K562 (cell line): ENCODE data around the gene TSEN54. TPM values are rescaled to one million over a fixed set of nuclear protein-coding genes. Genes with fewer than 3 reads are reported as not detected.

ENCODE experiments used
- DDX20 ChIP-seq: fragments of 450-650 bp; IDR thresholded peaks from 2 replicates; pipeline ENCODE4 v1.6.1; 2016; ENCODE audit warnings: missing genetic modification characterization, low read depth, mild to moderate bottlenecking, missing compliant biosample characterization, moderate library complexity
- E2F1 ChIP-seq: sonication (generic); formaldehyde crosslinking; IDR thresholded peaks from 2 replicates; pipeline ENCODE4 v1.8.1; 2023; ENCODE audit warnings: mild to moderate bottlenecking, missing genetic modification reagents, moderate library complexity
- E2F3 ChIP-seq: fragments of 250-450 bp; sonication (Bioruptor Pico); IDR thresholded peaks from 2 replicates; pipeline ENCODE4 v1.4.0; 2020; ENCODE audit warnings: mild to moderate bottlenecking
- FOSL1 ChIP-seq: fragments of 200-800 bp; sonication (Bioruptor generic); conservative IDR thresholded peaks from 2 replicates; pipeline ENCODE4 v1.6.1; 2016; ENCODE audit warnings: missing genetic modification characterization, missing compliant biosample characterization
- FOXJ2 ChIP-seq: fragments of 200-800 bp; sonication (Bioruptor generic); IDR thresholded peaks from 2 replicates; pipeline ENCODE4 v1.6.1; 2016; ENCODE audit warnings: missing genetic modification characterization, missing compliant biosample characterization
- FOXK2 ChIP-seq, 2 experiments: fragments of 450-650 bp; IDR thresholded peaks in 1 of 2; conservative IDR thresholded peaks in 1 of 2; 2 replicates each; pipeline ENCODE4 v1.6.1; 2016; ENCODE audit warnings: low read depth in 2 of 2, mild to moderate bottlenecking in 1 of 2
- GABPB1 ChIP-seq: sonication (generic); formaldehyde crosslinking; IDR thresholded peaks from 2 replicates; pipeline ENCODE4 v1.8.0; 2022; ENCODE audit warnings: mild to moderate bottlenecking, missing genetic modification reagents
- HLTF ChIP-seq: fragments of 450-650 bp; IDR thresholded peaks from 2 replicates; pipeline ENCODE4 v1.6.1; 2016
- ILK ChIP-seq: fragments of 450-650 bp; IDR thresholded peaks from 2 replicates; pipeline ENCODE4 v1.6.1; 2016; ENCODE audit warnings: missing genetic modification characterization, low read depth, mild to moderate bottlenecking, missing compliant biosample characterization, moderate library complexity, borderline replicate concordance
- KAT2B ChIP-seq: IDR thresholded peaks from one replicate; pipeline ENCODE4 v1.6.1; 2012; ENCODE audit warnings: low read depth, mild to moderate bottlenecking, control low read depth, inconsistent platforms, low read length, moderate library complexity
- LCOR ChIP-seq: sonication (generic); formaldehyde crosslinking; IDR thresholded peaks from 2 replicates; pipeline ENCODE4 v1.8.0; 2022; ENCODE audit warnings: mild to moderate bottlenecking, missing genetic modification reagents
- MAFG ChIP-seq: fragments of 450-650 bp; conservative IDR thresholded peaks from 2 replicates; pipeline ENCODE4 v1.6.1; 2016; ENCODE audit warnings: missing genetic modification characterization, missing compliant biosample characterization
- MCM7 ChIP-seq, 2 experiments: fragments of 450-650 bp; IDR thresholded peaks; 2 replicates each; pipeline ENCODE4 v1.6.1; 2016 to 2018
- MYNN ChIP-seq, 2 experiments: sonication (generic); formaldehyde crosslinking in 1 of 2; IDR thresholded peaks; 2 replicates each; pipeline versions ENCODE4 v1.5.0 to v1.6.1; 2016 to 2020; ENCODE audit warnings: antibody characterized with exemption in 1 of 2, missing genetic modification reagents in 1 of 2
- PKNOX1 ChIP-seq: fragments of 450-650 bp; IDR thresholded peaks from 2 replicates; pipeline ENCODE4 v1.6.1; 2016
- PYGO2 ChIP-seq: fragments of 450-650 bp; IDR thresholded peaks from 2 replicates; pipeline ENCODE4 v1.6.1; 2016; ENCODE audit warnings: mild to moderate bottlenecking, missing genetic modification characterization, moderate library complexity, missing compliant biosample characterization
- TBP ChIP-seq: optimal IDR thresholded peaks from 2 replicates; pipeline ENCODE3; 2011; ENCODE audit warnings: low read depth, low read length, improper control_type of control experiment
- TFE3 ChIP-seq: fragments of 450-650 bp; formaldehyde crosslinking; IDR thresholded peaks from 2 replicates; pipeline ENCODE4 v1.4.0; 2020; ENCODE audit warnings: mild to moderate bottlenecking, mixed read lengths
- TOE1 ChIP-seq, 2 experiments: fragments of 450-650 bp in 1 of 2; sonication (generic) in 1 of 2; formaldehyde crosslinking in 1 of 2; IDR thresholded peaks; 2 replicates each; pipeline versions ENCODE4 v1.7.1 to v1.8.0; 2016 to 2022; ENCODE audit warnings: borderline replicate concordance in 2 of 2, mild to moderate bottlenecking in 2 of 2, antibody characterized with exemption in 1 of 2, inconsistent platforms in 1 of 2, low read depth in 1 of 2, missing genetic modification reagents in 1 of 2, moderate library complexity in 1 of 2
- ZFP91 ChIP-seq: sonication (generic); formaldehyde crosslinking; IDR thresholded peaks from 2 replicates; pipeline ENCODE4 v1.8.0; 2022; ENCODE audit warnings: mild to moderate bottlenecking, missing genetic modification reagents
- ZNF354B ChIP-seq: fragments of 250-450 bp; sonication (Bioruptor Pico); IDR thresholded peaks from 2 replicates; pipeline ENCODE4 v1.4.0; 2020
- ZNF408 ChIP-seq: fragments of 250-450 bp; sonication (Bioruptor Pico); IDR thresholded peaks from 2 replicates; pipeline ENCODE4 v1.4.0; 2020; ENCODE audit warnings: low read depth, mild to moderate bottlenecking, moderate library complexity
- ZNF830 ChIP-seq: fragments of 250-450 bp; sonication (Bioruptor Pico); IDR thresholded peaks from 2 replicates; pipeline ENCODE4 v1.5.0; 2021; ENCODE audit warnings: mild to moderate bottlenecking
- polyA plus RNA-seq, 8 experiments: library from polyadenylated mRNA; depleted of rRNA in 4 of 8; stranded (reverse) in 5 of 8; unstranded in 3 of 8; fragments of >200 nt; fragmentation: Nextera tagmentation in 2 of 8; fragmentation: Illumina TruSeq in 1 of 8; extraction: Ambion mirVana in 2 of 8; extraction: Trizol in 1 of 8; gene quantifications; 2 replicates each; pipeline versions ENCODE4 v1.2.1 to v1.2.3, GENCODE V29; 2011 to 2014; ENCODE audit warnings: inconsistent platforms in 1 of 8, missing spikeins in 1 of 8
- total RNA-seq, 7 experiments: library from RNA; depleted of rRNA in 6 of 7; stranded (reverse); fragments of >200 nt in 6 of 7; fragmentation: Illumina TruSeq in 2 of 7; extraction: Trizol in 2 of 7; gene quantifications; 2 replicates each; pipeline versions ENCODE4 v1.2.1 to v1.2.3, GENCODE V29; 2011 to 2021; ENCODE audit warnings: low replicate concordance in 1 of 7

The TSEN54 gene
- total and polyA plus RNA-seq, 9 of the 15 experiments (the other 6 are each of a cell fraction or from before 2014, with no cell fraction given) = 5.9 to 64.3 (median 48.9) TPM

- TF ChIP-seq FOSL1 (tag) (0 out of 2 replicates have a peak, but pooled peaks have one; percentile 23), TBP (no peak), FOXK2 (conservative IDR thresholded peaks at IDR 0.05 in 1 of 2, IDR thresholded peaks at IDR 0.05 in 1 of 2; ENCODE audit: low read depth in 2 of 2) (no peak), DDX20 (tag) (no peak), HLTF (no peak), TFE3 (CRISPR knock-in tag) (no peak), LCOR (CRISPR knock-in tag) (no peak), ILK (tag) (no peak), E2F3 (CRISPR knock-in tag) (peak; percentile 76; the same call in 1 of the 2 replicates), ZNF354B (CRISPR knock-in tag) (no peak), MYNN (IDR thresholded peaks at IDR 0.05) (peak; percentile 44; the same call in 1 of the 2 replicates), MYNN (CRISPR knock-in tag; IDR thresholded peaks at IDR 0.05) (no peak), FOXJ2 (tag) (no peak), PKNOX1 (no peak), E2F1 (CRISPR knock-in tag) (peak; percentile 58; the same call in 1 of the 2 replicates), GABPB1 (CRISPR knock-in tag) (no peak), PYGO2 (tag) (no peak), MCM7 (IDR thresholded peaks at IDR 0.05) (no peak), ZFP91 (CRISPR knock-in tag) (no peak), MAFG (tag) (no peak), KAT2B (no peak), TOE1 (IDR thresholded peaks at IDR 0.05; ENCODE audit: borderline replicate concordance) (peak; percentile 26; the same call in 1 of the 2 replicates), TOE1 (CRISPR knock-in tag; IDR thresholded peaks at IDR 0.05; ENCODE audit: borderline replicate concordance, low read depth) (no peak), ZNF408 (CRISPR knock-in tag) (no peak), ZNF830 (CRISPR knock-in tag) (no peak)
Measured at GRCh38 chr17:75524970-75525805, 8.9 kb downstream of the TSEN54 start, which contains the start of gene LLGL2 (continued).
